Motor neuron (in vitro differentiated cells): Measurements from ENCODE around the gene CA5B. TPM values are rescaled to one million over a fixed set of nuclear protein-coding genes. Genes with fewer than 3 reads are reported as not detected.
"Not testable (repeated sequence)": the region's sequence is repeated elsewhere in the genome, so short reads cannot be mapped to it uniquely, and the experiment has no call there.

Experiments used
- ATAC-seq, 8 experiments: fragments of 200-7000 bp; cut with Tn5 transposase; replicated peaks in 6 of 8; 2 replicates each; pipeline ENCODE4 v1.8.0; 2021; ENCODE audit warnings: mild to moderate bottlenecking in 8 of 8, moderate library complexity in 8 of 8
- H3K27ac ChIP-seq, 2 donors: fragments of 250-450 bp; sonication (Bioruptor Pico); 2 replicates each; pipeline ENCODE4 v1.9.0; 2021; ENCODE audit warnings: antibody characterized with exemption in 2 of 2, mild to moderate bottlenecking in 2 of 2, moderate library complexity in 1 of 2
- H3K4me1 ChIP-seq, 2 donors: fragments of 250-450 bp; sonication (Bioruptor Pico); replicated peaks in 1 of 2; 2 replicates each; pipeline ENCODE4 v1.6.1; 2021; ENCODE audit warnings: antibody characterized with exemption in 2 of 2, mild to moderate bottlenecking in 2 of 2, moderate library complexity in 1 of 2
- H3K4me3 ChIP-seq, 5 donors: fragments of 250-450 bp; sonication (Bioruptor Pico); 2 replicates each; pipeline ENCODE4 v1.9.0; 2021; ENCODE audit warnings: antibody characterized with exemption in 5 of 5, mild to moderate bottlenecking in 5 of 5, moderate library complexity in 4 of 5
- WGBS, 10 experiments: fragments of 450-650 bp; shearing (Covaris generic); methylation state at CpG; one replicate each; pipeline ENCODE4 v1.0.0; 2022; 5-methylcytosine and 5-hydroxymethylcytosine counted together
- in situ Hi-C, 9 experiments: fragments of 400-800 bp; cut with MboI; loops; one replicate each; pipeline ENCODE4 v1.15.0; 2021; ENCODE audit warnings: low sequenced_read_pairs in 9 of 9, low pct_unique_long_range_greater_than_20kb in 2 of 9; ENCODE audit not compliant: unreplicated experiment in 9 of 9
- total RNA-seq, 8 experiments: library from RNA; unstranded; fragments of 300-600 nt; gene quantifications; 2 replicates each; pipeline versions ENCODE4 v1.2.3 to v1.2.4, GENCODE V29; 2022

The CA5B gene, protein sequence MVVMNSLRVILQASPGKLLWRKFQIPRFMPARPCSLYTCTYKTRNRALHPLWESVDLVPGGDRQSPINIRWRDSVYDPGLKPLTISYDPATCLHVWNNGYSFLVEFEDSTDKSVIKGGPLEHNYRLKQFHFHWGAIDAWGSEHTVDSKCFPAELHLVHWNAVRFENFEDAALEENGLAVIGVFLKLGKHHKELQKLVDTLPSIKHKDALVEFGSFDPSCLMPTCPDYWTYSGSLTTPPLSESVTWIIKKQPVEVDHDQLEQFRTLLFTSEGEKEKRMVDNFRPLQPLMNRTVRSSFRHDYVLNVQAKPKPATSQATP
- 100 to 1,000 TPM in 1 of 8 experiments, 10 to 100 TPM in 2, 1 to 10 TPM in 5; 2.1 to 103 (median 6.5) TPM for total RNA-seq

DNA sequence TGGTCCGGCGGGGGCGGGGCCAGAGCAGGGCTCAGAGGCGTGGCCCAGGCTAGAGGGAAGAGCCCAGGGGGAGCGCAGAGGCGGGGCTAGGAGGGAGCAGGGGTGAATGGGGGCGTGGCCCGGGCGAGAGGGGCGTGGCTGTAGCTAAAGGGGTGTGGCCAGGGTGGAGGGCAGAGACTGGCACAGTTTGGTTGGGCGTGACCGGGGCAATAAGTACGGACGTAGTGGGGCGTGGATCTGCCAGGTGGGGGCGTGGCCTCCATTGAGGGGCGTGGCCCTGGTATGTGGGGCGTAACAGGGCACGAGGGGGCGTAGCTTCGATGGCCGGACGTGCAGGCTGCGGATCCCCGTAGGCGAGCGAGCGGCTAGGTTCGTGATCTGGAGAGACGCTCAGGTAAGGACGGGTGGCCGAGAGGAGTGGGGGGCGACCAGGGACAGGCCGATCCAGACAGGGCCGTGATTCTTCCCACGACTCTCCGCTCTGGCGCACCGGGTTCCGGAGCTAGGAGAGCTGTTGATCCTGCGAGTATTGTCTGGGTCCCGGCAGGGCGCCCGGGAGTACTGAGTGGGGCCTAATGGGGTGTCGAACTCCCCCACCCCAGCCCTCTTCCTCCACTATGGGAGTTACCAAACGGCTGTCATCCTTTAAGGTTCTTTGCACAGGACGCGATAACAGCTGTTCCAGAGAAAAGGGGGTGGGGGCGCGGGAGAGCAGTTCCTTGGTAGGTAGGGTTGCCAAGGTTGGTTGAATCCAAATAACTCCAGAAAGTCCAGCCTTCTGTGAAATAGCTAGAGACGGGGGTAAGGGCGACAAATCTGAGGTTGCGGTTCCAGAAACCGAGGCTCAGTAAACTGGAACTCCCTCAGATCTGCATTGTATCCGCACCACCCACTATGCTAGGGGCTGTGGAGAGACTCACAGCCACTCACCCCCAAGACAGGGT, at the start of gene CA5B:
Gene CA5B (plus strand): TSS at position 312 of the 944 bp plus-strand sequence. CDS start 11,754 bp downstream, outside the sequence.
- WGBS, 10 experiments: 25% methylated on average over 4 of the region's 55 CpGs; no CpG with 5 or more reads in 9 of the 10 experiments
- Histone ChIP-seq H3K4me1 (peaks cover 2 to 5% of the 10 kb centered on the region in 2 donors), H3K4me3 (peak within 1 kb of the TSS; percentile 19 to 39 (median 30)), H3K27ac (no peak within 1 kb of the TSS)
- ATAC-seq: peak; percentile 80 to 97 (median 94)
- in situ Hi-C loops: no loop called here

GRCh38 chrX:15694941-15695451, 43.1 kb upstream of the CA5B start:
- in situ Hi-C loops: loop anchor here in 1 of 9 experiments (25.0 kb wide), 1 partner anchor 92 kb away; the partner anchor contains the start of gene ZRSR2
- Histone ChIP-seq H3K27ac (no peak overlapping the region), H3K4me1 (no peaks in the 10 kb centered on the region), H3K4me3 (no peak overlapping the region)
- ATAC-seq: no peak
- WGBS, 10 experiments: 80 to 88% methylated on average over 1 to 4 of the region's 6 CpGs; no CpG with 5 or more reads in 8 of the 10 experiments

DNA sequence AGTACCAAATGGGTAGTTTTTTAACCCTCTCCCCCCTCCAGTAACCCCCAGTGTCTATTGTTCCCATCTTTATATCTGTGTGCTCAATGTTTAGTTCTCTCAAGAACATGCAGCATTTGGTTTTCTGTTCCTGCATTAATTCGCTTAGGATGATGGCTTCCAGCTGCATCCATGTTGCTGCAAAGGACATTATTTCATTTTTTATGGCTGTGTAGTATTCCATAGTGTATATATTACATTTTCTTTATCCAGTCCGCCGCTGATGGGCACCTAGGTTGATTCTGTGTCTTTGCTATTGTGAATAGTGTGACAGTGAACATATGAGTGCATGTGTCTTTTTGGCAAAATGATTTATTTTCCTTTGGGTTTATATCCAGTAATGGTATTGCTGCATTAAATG, 41.6 kb upstream of the CA5B start:
- in situ Hi-C loops: loop anchor here in 1 of 9 experiments (25.0 kb wide), 1 partner anchor 91 kb away; the partner anchor contains the start of gene ZRSR2
- WGBS, 10 experiments: 80 to 100% (median 100%) methylated on average over 1 to 2 of the region's 3 CpGs; no CpG with 5 or more reads in 6 of the 10 experiments
- ATAC-seq: no peak
- H3K4me1 ChIP-seq: no peaks in the 10 kb centered on the region
- H3K27ac ChIP-seq: no peak overlapping the region
- no peak overlapping the region for H3K4me3 ChIP-seq

DNA sequence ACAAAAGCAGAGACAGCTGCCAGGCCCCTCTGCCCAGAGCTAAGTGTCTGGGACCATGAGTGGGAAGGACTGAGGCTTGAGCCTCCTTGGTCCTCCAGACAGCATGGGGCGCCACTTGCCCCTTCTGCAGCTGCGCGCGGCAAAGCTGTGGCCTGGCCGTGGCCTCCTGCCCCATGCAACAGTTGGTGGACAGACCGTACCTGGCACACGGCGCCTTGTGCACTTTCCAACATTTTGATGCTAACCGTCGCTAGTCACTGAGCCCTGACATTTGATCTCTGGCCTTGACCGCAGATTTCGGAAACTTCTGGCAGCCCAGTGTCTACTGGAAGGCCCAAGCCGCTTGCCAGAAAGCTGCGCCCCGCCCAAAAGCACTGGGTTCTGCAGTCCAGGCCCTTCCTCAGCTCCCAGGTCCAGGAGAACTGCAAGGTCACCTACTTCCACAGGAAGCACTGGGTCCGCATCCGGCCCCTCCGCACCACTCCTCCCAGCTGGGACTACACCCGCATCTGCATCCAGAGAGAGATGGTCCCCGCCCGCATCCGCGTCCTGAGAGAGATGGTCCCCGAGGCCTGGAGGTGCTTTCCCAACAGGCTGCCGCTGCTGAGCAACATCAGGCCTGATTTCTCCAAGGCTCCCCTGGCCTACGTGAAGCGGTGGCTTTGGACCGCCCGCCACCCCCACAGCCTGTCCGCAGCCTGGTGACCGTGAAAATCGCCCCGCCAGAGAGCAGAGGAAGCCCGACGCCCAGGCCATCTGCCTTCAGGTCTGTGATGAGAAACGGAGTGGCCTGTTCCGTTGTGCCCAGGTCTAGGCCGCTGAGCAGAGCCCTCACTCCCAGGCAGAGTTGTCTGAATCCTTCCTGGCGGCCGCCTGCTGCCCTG, 35.3 kb upstream of the CA5B start:
- in situ Hi-C loops: no loop called here
- 74 to 100% (median 97%) methylated on average over 3 to 8 of the region's 40 CpGs; no CpG with 5 or more reads in 6 of the 10 experiments for WGBS, 10 experiments
- ATAC-seq: no peak
- H3K27ac ChIP-seq: no peak overlapping the region
- H3K4me3 ChIP-seq: no peak overlapping the region
- H3K4me1 ChIP-seq: no peaks in the 10 kb centered on the region

DNA sequence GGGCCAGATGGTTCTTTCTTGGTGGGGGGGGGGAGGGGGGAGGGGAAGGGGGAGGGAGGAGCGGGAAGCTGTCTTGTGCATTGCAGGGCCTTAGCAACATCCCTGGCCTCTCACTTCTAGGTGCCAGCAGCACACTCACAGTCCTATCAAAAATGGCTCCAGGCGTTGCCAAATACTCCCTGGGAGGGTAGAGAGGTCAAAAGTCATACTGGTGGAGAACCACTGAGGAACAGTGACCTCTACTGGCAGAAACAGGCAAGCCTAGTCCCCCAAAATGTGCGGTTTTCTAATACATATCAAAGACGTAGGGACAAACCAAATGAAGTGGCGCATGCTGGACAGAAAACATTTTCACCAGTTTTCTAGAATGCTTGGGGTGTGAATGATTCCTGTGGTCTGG, 34.3 kb upstream of the CA5B start:
- no CpG with 5 or more reads among the region's 5 CpGs for WGBS, 10 experiments
- H3K27ac ChIP-seq, in situ Hi-C loops, H3K4me1 ChIP-seq, H3K4me3 ChIP-seq: not testable (repeated sequence)
- peak in 2 of 8 experiments; percentile 23 to 24 for ATAC-seq

- ATAC-seq, H3K4me3 ChIP-seq, H3K27ac ChIP-seq, in situ Hi-C loops, H3K4me1 ChIP-seq: not testable (repeated sequence)
- 90% methylated on average over 2 of the region's 8 CpGs; no CpG with 5 or more reads in 9 of the 10 experiments for WGBS, 10 experiments
These were observed 33.8 kb upstream of the CA5B start for GRCh38 chrX:15704273-15704672.

- ATAC-seq: no peak
- Histone ChIP-seq H3K27ac (no peak overlapping the region), H3K4me3 (no peak overlapping the region), H3K4me1 (no peaks in the 10 kb centered on the region)
- in situ Hi-C loops: no loop called here
- WGBS, 10 experiments: 100% methylated on average over 1 of the region's 1 CpG; no CpG with 5 or more reads in 9 of the 10 experiments
These were observed 23.5 kb upstream of the CA5B start for GRCh38 chrX:15714529-15714928.

GRCh38 chrX:15718283-15718970, 19.6 kb upstream of the CA5B start:
- no peak for ATAC-seq
- 86 to 100% (median 100%) methylated on average over 1 to 5 of the region's 9 CpGs; no CpG with 5 or more reads in 3 of the 10 experiments for WGBS, 10 experiments
- H3K4me3 ChIP-seq: no peak overlapping the region
- H3K4me1 ChIP-seq: no peaks in the 10 kb centered on the region
- in situ Hi-C loops: no loop called here
- H3K27ac ChIP-seq: no peak overlapping the region

GRCh38 chrX:15719324-15719968, 18.6 kb upstream of the CA5B start:
- 83 to 100% (median 100%) methylated on average over 1 to 4 of the region's 4 CpGs; no CpG with 5 or more reads in 2 of the 10 experiments for WGBS, 10 experiments
- in situ Hi-C loops: no loop called here

DNA sequence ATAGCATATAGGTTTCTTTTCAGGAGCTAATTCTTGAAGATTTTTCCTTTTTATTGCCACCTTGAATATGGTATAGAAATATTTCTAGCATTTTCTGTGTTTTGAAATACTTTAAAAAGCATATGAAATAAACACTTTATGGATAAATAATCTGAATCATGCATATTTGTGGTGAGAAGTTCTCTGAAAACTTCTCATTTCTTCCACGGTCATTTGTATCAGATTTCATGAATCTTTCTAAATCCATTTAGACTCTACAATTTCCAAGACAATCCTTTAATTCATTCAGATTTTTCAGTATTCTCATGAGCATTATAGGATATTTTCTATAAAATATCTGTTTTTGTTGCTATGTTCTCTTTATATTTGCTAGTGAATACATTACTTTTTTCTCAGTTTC, 16.2 kb upstream of the CA5B start:
- Histone ChIP-seq H3K4me1 (no peaks in the 10 kb centered on the region), H3K27ac (no peak overlapping the region), H3K4me3 (no peak overlapping the region)
- 0 to 100% (median 50%) methylated on average over 1 of the region's 1 CpG; no CpG with 5 or more reads in 3 of the 10 experiments for WGBS, 10 experiments
- in situ Hi-C loops: no loop called here
- ATAC-seq: no peak

More at GRCh38 chrX:15719324-15719968, 18.6 kb upstream of the CA5B start:
- Histone ChIP-seq H3K4me1 (no peaks in the 10 kb centered on the region), H3K4me3 (no peak overlapping the region), H3K27ac (no peak overlapping the region)
- ATAC-seq: no peak

DNA sequence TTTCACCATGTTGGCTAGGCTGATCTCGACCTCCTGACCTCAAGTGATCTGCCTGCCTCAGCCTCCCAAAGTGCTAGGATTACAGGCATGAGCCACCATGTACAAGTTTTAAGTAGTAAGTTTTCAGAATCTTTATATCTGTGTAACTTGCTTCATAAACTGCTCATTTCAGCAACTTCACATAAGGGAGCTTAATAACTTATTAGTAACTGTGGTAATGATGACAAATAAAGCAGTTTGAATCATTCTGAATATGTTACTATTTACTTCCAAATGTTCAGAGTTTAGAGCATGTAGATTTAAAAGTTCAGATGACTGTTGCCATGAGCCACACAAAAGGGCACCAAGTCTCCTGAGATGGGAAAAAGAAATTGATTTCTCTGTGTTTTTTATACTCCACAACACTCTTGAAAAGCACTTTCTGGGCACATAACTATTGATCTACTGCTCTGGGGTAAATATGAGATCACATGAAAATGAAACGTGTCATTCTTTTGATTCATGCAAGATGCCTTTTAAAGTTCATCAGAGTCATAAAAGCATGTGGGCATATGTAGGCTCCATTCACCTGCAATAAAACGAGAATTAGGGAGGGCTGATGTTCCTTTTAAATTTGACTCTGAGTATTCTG, 14.1 kb upstream of the CA5B start:
- no peak overlapping the region for H3K27ac ChIP-seq
- H3K4me3 ChIP-seq: no peak overlapping the region
- no peak for ATAC-seq
- H3K4me1 ChIP-seq: no peaks in the 10 kb centered on the region
- in situ Hi-C loops: no loop called here
- 56 to 94% (median 87%) methylated on average over 1 to 3 of the region's 3 CpGs; no CpG with 5 or more reads in 4 of the 10 experiments for WGBS, 10 experiments
